Endodermal cell (in vitro differentiated cells): ENCODE measurements around the gene MBD3. TPM values are rescaled to one million over a fixed set of nuclear protein-coding genes. Genes with fewer than 3 reads are reported as not detected.
A peak's percentile ranks its signal among the peaks of the same experiment; 100 is the strongest.

ENCODE experiments used
- DNase-seq: peaks from one replicate; pipeline ENCODE4 v3.0.0-alpha.2; 2017
- H3K27ac ChIP-seq: 2 replicates; pipeline ENCODE4 v1.5.1; 2013; ENCODE audit warnings: mild to moderate bottlenecking, low read depth, low read length, moderate library complexity
- H3K27me3 ChIP-seq: 2 replicates; pipeline ENCODE4 v1.6.1; 2013; ENCODE audit warnings: mild to moderate bottlenecking, low read length, moderate library complexity; ENCODE audit not compliant: insufficient read depth, control insufficient read depth, poor library complexity, severe bottlenecking
- H3K36me3 ChIP-seq: 2 replicates; pipeline ENCODE4 v1.7.0; 2013; ENCODE audit warnings: mild to moderate bottlenecking, low read length, moderate library complexity; ENCODE audit not compliant: control insufficient read depth, insufficient read depth
- H3K4me1 ChIP-seq: one replicate; pipeline ENCODE4 v1.7.0; 2013; ENCODE audit warnings: low read length; ENCODE audit not compliant: control insufficient read depth, insufficient read depth
- H3K4me3 ChIP-seq: 2 replicates; pipeline ENCODE4 v1.5.1; 2013; ENCODE audit warnings: mild to moderate bottlenecking, low read length, moderate library complexity
- H3K9ac ChIP-seq: 2 replicates; pipeline ENCODE4 v1.6.1; 2013; ENCODE audit warnings: mild to moderate bottlenecking, low read length, moderate library complexity; ENCODE audit not compliant: poor library complexity, severe bottlenecking; ENCODE audit errors: extremely low read depth
- H3K9me3 ChIP-seq: 2 replicates; pipeline ENCODE4 v1.6.1; 2013; ENCODE audit warnings: mild to moderate bottlenecking, low read length, moderate library complexity; ENCODE audit not compliant: control insufficient read depth
- H3K27ac Mint-ChIP-seq: 2 replicates; pipeline ENCODE4 v1.8.0; 2020; ENCODE audit warnings: mixed read lengths
- H3K27me3 Mint-ChIP-seq: 2 replicates; pipeline ENCODE4 v1.8.0; 2021; ENCODE audit warnings: mild to moderate bottlenecking, mixed read lengths; ENCODE audit not compliant: insufficient read depth
- H3K36me3 Mint-ChIP-seq: 2 replicates; pipeline ENCODE4 v1.8.0; 2020; ENCODE audit warnings: low read depth, mixed read lengths
- H3K4me1 Mint-ChIP-seq: 2 replicates; pipeline ENCODE4 v1.8.0; 2020; ENCODE audit warnings: mixed read lengths
- H3K4me3 Mint-ChIP-seq: 2 replicates; pipeline ENCODE4 v1.8.0; 2020; ENCODE audit warnings: mild to moderate bottlenecking, moderate library complexity, mixed read lengths
- H3K9me3 Mint-ChIP-seq: 2 replicates; pipeline ENCODE4 v1.8.0; 2020; ENCODE audit warnings: mild to moderate bottlenecking, mixed read lengths
- CTCF ChIP-seq: fragments of 200-600 bp; sonication (generic); conservative IDR thresholded peaks from 2 replicates; pipeline ENCODE4 v1.5.0; 2021; ENCODE audit warnings: antibody characterized with exemption, mild to moderate bottlenecking
- WGBS, 2 experiments: methylation state at CpG; one replicate each; pipeline versions ENCODE4 v1.1.5 to v1.1.7; 2013; ENCODE audit warnings: missing lambda C conversion rate in 2 of 2, mixed read lengths in 1 of 2; ENCODE audit not compliant: insufficient coverage in 1 of 2, insufficient read length in 1 of 2; 5-methylcytosine and 5-hydroxymethylcytosine counted together
- total RNA-seq, 2 donors: library from RNA; stranded (reverse); fragmentation: NEBNext Ultra II Directional in 1 of 2; extraction: Animal tissue kit (Norgen Biotek cat#: 25700) in 1 of 2; gene quantifications; 2 replicates in 1 of 2; 3 replicates in 1 of 2; pipeline ENCODE4 v1.2.1, GENCODE V29; 2021

The MBD3 gene
- total RNA-seq, 2 donors from 2014 or later = 108 TPM

- H3K4me3 ChIP-seq = no peak overlapping the region
- H3K4me1 ChIP-seq = no peaks in the 10 kb centered on the region
- Mint-ChIP-seq H3K4me3 (no peak overlapping the region), H3K9me3 (peaks cover 4% of the 10 kb centered on the region), H3K36me3 (peaks cover 49% of the 10 kb centered on the region), H3K4me1 (no peaks in the 10 kb centered on the region), H3K27me3 (no peaks in the 10 kb centered on the region), H3K27ac (peak overlapping the region; percentile 68)
- peaks cover 67% of the 10 kb centered on the region for H3K36me3 ChIP-seq
- H3K27ac ChIP-seq = no peak overlapping the region
- no peaks in the 10 kb centered on the region for H3K9me3 ChIP-seq
- no peaks in the 10 kb centered on the region for H3K27me3 ChIP-seq
- no peak for TF ChIP-seq CTCF
- 96 to 99% methylated on average over 12 to 26 of the region's 26 CpGs for WGBS, 2 experiments
- no peak for DNase-seq
- no peak overlapping the region for H3K9ac ChIP-seq
Observed at GRCh38 chr19:1632462-1633268, 40.0 kb upstream of the MBD3 start.

- TF ChIP-seq CTCF = no peak
- H3K9me3 Mint-ChIP-seq = peaks cover 4% of the 10 kb centered on the region
- H3K36me3 Mint-ChIP-seq = peaks cover 40% of the 10 kb centered on the region
- H3K4me1 Mint-ChIP-seq = no peaks in the 10 kb centered on the region
- Histone ChIP-seq H3K4me1 (no peaks in the 10 kb centered on the region), H3K4me3 (no peak overlapping the region), H3K27me3 (no peaks in the 10 kb centered on the region), H3K27ac (no peak overlapping the region), H3K9me3 (no peaks in the 10 kb centered on the region), H3K36me3 (peaks cover 62% of the 10 kb centered on the region), H3K9ac (no peak overlapping the region)
- WGBS, 2 experiments = 95 to 97% methylated on average over 9 to 31 of the region's 31 CpGs
- no peaks in the 10 kb centered on the region for H3K27me3 Mint-ChIP-seq
- DNase-seq = no peak
- no peak overlapping the region for H3K27ac Mint-ChIP-seq
- no peak overlapping the region for H3K4me3 Mint-ChIP-seq
Observed at GRCh38 chr19:1631557-1632100, 39.0 kb upstream of the MBD3 start.

DNA sequence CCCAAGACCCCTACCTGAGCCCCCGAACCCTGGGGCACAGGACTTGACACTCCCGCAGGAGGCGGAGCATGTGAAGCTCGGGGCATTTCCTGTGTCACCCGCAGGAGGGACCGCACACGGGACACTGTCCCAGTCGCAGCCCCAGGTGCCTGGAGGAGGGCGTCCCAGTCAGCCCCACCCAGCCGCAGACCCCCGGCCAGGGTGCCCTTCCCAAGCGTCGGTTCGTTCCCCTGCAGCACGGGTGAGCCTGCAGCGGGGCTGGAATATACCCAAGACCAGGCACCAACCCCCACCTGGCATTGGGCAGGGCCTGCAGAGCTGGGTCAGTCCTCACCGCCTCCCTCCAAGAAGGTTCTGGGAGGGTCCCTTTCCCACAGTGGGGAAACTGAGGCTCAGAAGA lies 38.1 kb upstream of the MBD3 start:
- Mint-ChIP-seq H3K4me3 (no peak overlapping the region), H3K9me3 (peaks cover 4% of the 10 kb centered on the region), H3K4me1 (no peaks in the 10 kb centered on the region), H3K27ac (no peak overlapping the region), H3K27me3 (no peaks in the 10 kb centered on the region), H3K36me3 (peaks cover 34% of the 10 kb centered on the region)
- H3K4me1 ChIP-seq = no peaks in the 10 kb centered on the region
- no peak for TF ChIP-seq CTCF
- 94 to 96% methylated on average over 7 to 17 of the region's 17 CpGs for WGBS, 2 experiments
- no peaks in the 10 kb centered on the region for H3K27me3 ChIP-seq
- no peaks in the 10 kb centered on the region for H3K9me3 ChIP-seq
- no peak for DNase-seq
- no peak overlapping the region for H3K27ac ChIP-seq
- H3K36me3 ChIP-seq = peaks cover 60% of the 10 kb centered on the region
- no peak overlapping the region for H3K4me3 ChIP-seq
- H3K9ac ChIP-seq = no peak overlapping the region
